ENCODE results near the gene ST6GALNAC6. TPM values are rescaled to one million over a fixed set of nuclear protein-coding genes. Genes with fewer than 3 reads are reported as not detected.

Gene ST6GALNAC6
- 10 to 100 TPM; 14.5 to 69.4 (median 26.1) TPM for total RNA-seq

GRCh38 chr9:127899128-127899943, at the start of gene ST6GALNAC6:
Gene ST6GALNAC6 (minus strand): TSS chr9:127899603. CDS start chr9:127897981, 1,622 bp downstream.
- 2% methylated on average over 7 of the region's 89 CpGs; no CpG with 5 or more reads in 1 of the 2 donors for WGBS, 2 donors

GRCh38 chr9:127947841-127948710, 48.7 kb upstream of the ST6GALNAC6 start:
- no peak for TF ChIP-seq CTCF (IDR thresholded peaks at IDR 0.05)
- no peak for TF ChIP-seq POLR2A (IDR thresholded peaks at IDR 0.05)
- no peaks in the 10 kb centered on the region for H3K27me3 ChIP-seq
- peak overlapping the region in 3 of 4 donors; percentile 12 to 22 (median 21) for H3K27ac ChIP-seq
- intact Hi-C loops (cut with DNase I), result loop anchor here (10.0 kb wide), 1 partner anchor 157 kb away; no protein-coding TSS in a partner anchor
- no peak overlapping the region for H3K4me3 ChIP-seq
- H3K4me1 ChIP-seq, result peaks cover 5 to 66% (median 10%) of the 10 kb centered on the region in 3 donors
- WGBS, 2 donors, result 96 to 100% methylated on average over 3 to 5 of the region's 17 CpGs
- no peaks in the 10 kb centered on the region for H3K9me3 ChIP-seq
- H3K36me3 ChIP-seq, result peaks cover 20 to 81% (median 23%) of the 10 kb centered on the region in 3 donors
- DNase-seq, result no peak

More at GRCh38 chr9:127899128-127899943, at the start of gene ST6GALNAC6:
- H3K27ac ChIP-seq, result peak within 1 kb of the TSS; percentile 89 to 98 (median 94)
- H3K36me3 ChIP-seq, result peaks cover 6 to 26% (median 16%) of the 10 kb centered on the region in 3 donors
- peak within 1 kb of the TSS; percentile 79 to 98 (median 86) for H3K4me3 ChIP-seq
- TF ChIP-seq POLR2A (IDR thresholded peaks at IDR 0.05) (peak in 1 of 4 donors; percentile 38), CTCF (IDR thresholded peaks at IDR 0.05) (peak in 1 of 6 experiments; percentile 13)
- H3K27me3 ChIP-seq, result no peaks in the 10 kb centered on the region
- peaks cover 0 to 10% (median 0%) of the 10 kb centered on the region in 3 donors for H3K9me3 ChIP-seq
- no peak for DNase-seq
- intact Hi-C loops (cut with DNase I), result no loop called here
- H3K4me1 ChIP-seq, result peaks cover 17 to 85% (median 51%) of the 10 kb centered on the region in 3 donors

- Histone ChIP-seq H3K36me3 (peaks cover 29 to 94% (median 33%) of the 10 kb centered on the region in 3 donors), H3K9me3 (no peaks in the 10 kb centered on the region), H3K27me3 (no peaks in the 10 kb centered on the region), H3K27ac (peak overlapping the region in 2 of 4 donors; percentile 14 to 39), H3K4me3 (no peak overlapping the region), H3K4me1 (peaks cover 5 to 66% (median 10%) of the 10 kb centered on the region in 3 donors)
- 62 to 80% methylated on average over 3 of the region's 3 CpGs for WGBS, 2 donors
- TF ChIP-seq CTCF (IDR thresholded peaks at IDR 0.05) (no peak), POLR2A (IDR thresholded peaks at IDR 0.05) (no peak)
- intact Hi-C loops (cut with DNase I), result loop anchor here (10.0 kb wide), 1 partner anchor 158 kb away; no protein-coding TSS in a partner anchor
- DNase-seq, result no peak
These were observed 47.3 kb upstream of the ST6GALNAC6 start for GRCh38 chr9:127946728-127947127.

- WGBS, 2 donors, result 78 to 86% methylated on average over 6 to 8 of the region's 9 CpGs
- peak overlapping the region in 2 of 4 donors; percentile 14 to 39 for H3K27ac ChIP-seq
- intact Hi-C loops (cut with DNase I), result loop anchor here (10.0 kb wide), 1 partner anchor 159 kb away; no protein-coding TSS in a partner anchor
- no peak for DNase-seq
- no peaks in the 10 kb centered on the region for H3K9me3 ChIP-seq
- no peaks in the 10 kb centered on the region for H3K27me3 ChIP-seq
- TF ChIP-seq CTCF (IDR thresholded peaks at IDR 0.05) (no peak), POLR2A (IDR thresholded peaks at IDR 0.05) (no peak)
- no peak overlapping the region for H3K4me3 ChIP-seq
- peaks cover 5 to 60% (median 10%) of the 10 kb centered on the region in 3 donors for H3K4me1 ChIP-seq
- H3K36me3 ChIP-seq, result peaks cover 29 to 98% (median 33%) of the 10 kb centered on the region in 3 donors
These were observed 46.5 kb upstream of the ST6GALNAC6 start for GRCh38 chr9:127945942-127946341.
